CD14-positive monocyte (primary cell): ENCODE results near the gene WWOX. TPM values are rescaled to one million over a fixed set of nuclear protein-coding genes. Genes with fewer than 3 reads are reported as not detected.

ENCODE experiments used
- DNase-seq, 3 donors: peaks; one replicate each; pipeline ENCODE4 v3.0.0-alpha.2; 2011 to 2022
- H2AFZ ChIP-seq: 2 replicates; pipeline ENCODE4 v1.6.0; 2012; ENCODE audit warnings: mild to moderate bottlenecking, low read depth, low read length, inconsistent platforms; ENCODE audit not compliant: insufficient read depth, poor library complexity, severe bottlenecking
- H3K27ac ChIP-seq, 2 donors: 1 replicate in 1 of 2; 2 replicates in 1 of 2; pipeline ENCODE4 v1.5.1; 2012 to 2013; ENCODE audit warnings: low read length in 2 of 2, control low read depth in 1 of 2, inconsistent platforms in 1 of 2, low read depth in 1 of 2, mild to moderate bottlenecking in 1 of 2
- H3K27me3 ChIP-seq, 2 donors: one replicate each; pipeline versions ENCODE4 v1.6.0 to v1.6.1; 2011 to 2013; ENCODE audit warnings: low read length in 2 of 2; ENCODE audit not compliant: control insufficient read depth in 2 of 2, insufficient read depth in 2 of 2
- H3K36me3 ChIP-seq, 2 donors: replicated peaks in 1 of 2; 1 replicate in 1 of 2; 2 replicates in 1 of 2; pipeline versions ENCODE4 v1.5.1 to v1.6.1; 2012 to 2013; ENCODE audit warnings: low read length in 2 of 2, control low read depth in 1 of 2, inconsistent platforms in 1 of 2, mild to moderate bottlenecking in 1 of 2; ENCODE audit not compliant: insufficient read depth in 2 of 2, control insufficient read depth in 1 of 2
- H3K4me1 ChIP-seq, 2 donors: 1 replicate in 1 of 2; 2 replicates in 1 of 2; pipeline versions ENCODE4 v1.5.1 to v1.6.1; 2012 to 2013; ENCODE audit warnings: low read length in 2 of 2, control low read depth in 1 of 2, inconsistent platforms in 1 of 2, mild to moderate bottlenecking in 1 of 2, moderate library complexity in 1 of 2; ENCODE audit not compliant: insufficient read depth in 2 of 2, control insufficient read depth in 1 of 2
- H3K4me2 ChIP-seq: replicated peaks from 2 replicates; pipeline ENCODE3; 2012; ENCODE audit warnings: low read length, moderate library complexity, mild to moderate bottlenecking; ENCODE audit not compliant: poor library complexity, severe bottlenecking; ENCODE audit errors: extremely low read depth
- H3K4me3 ChIP-seq, 3 experiments: fragments of 200-600 bp in 1 of 3; sonication (generic) in 1 of 3; replicated peaks in 1 of 3; 1 replicate in 2 of 3; 2 replicates in 1 of 3; pipeline ENCODE4 v1.5.1; 2011 to 2013; ENCODE audit warnings: low read length in 3 of 3, mild to moderate bottlenecking in 3 of 3, control low read depth in 2 of 3, low read depth in 2 of 3, inconsistent platforms in 1 of 3, moderate library complexity in 1 of 3
- H3K79me2 ChIP-seq: 2 replicates; pipeline ENCODE4 v1.6.0; 2012; ENCODE audit warnings: mild to moderate bottlenecking, control low read depth, inconsistent platforms, low read length, moderate library complexity; ENCODE audit not compliant: insufficient read depth
- H3K9ac ChIP-seq: 2 replicates; pipeline ENCODE4 v1.6.0; 2017; ENCODE audit warnings: low read length, mild to moderate bottlenecking; ENCODE audit not compliant: insufficient read depth, poor library complexity, severe bottlenecking
- H3K9me3 ChIP-seq, 2 donors: replicated peaks in 1 of 2; 1 replicate in 1 of 2; 2 replicates in 1 of 2; pipeline versions ENCODE4 v1.5.1 to v1.6.1; 2012 to 2013; ENCODE audit warnings: low read length in 2 of 2, control low read depth in 1 of 2; ENCODE audit not compliant: control insufficient read depth in 1 of 2, insufficient read depth in 1 of 2
- H4K20me1 ChIP-seq: 2 replicates; pipeline ENCODE4 v1.6.0; 2012; ENCODE audit warnings: mild to moderate bottlenecking, low read length, control low read depth, moderate library complexity; ENCODE audit not compliant: insufficient read depth
- H3K27ac Mint-ChIP-seq, 7 donors: one replicate each; pipeline ENCODE4 v1.8.0; 2020; ENCODE audit warnings: mild to moderate bottlenecking in 7 of 7, mixed read lengths in 7 of 7, moderate library complexity in 6 of 7, inconsistent platforms in 2 of 7
- H3K27me3 Mint-ChIP-seq, 3 donors: one replicate each; pipeline ENCODE4 v1.8.0; 2021 to 2022; ENCODE audit warnings: low read depth in 3 of 3, mild to moderate bottlenecking in 3 of 3, mixed read lengths in 3 of 3, moderate library complexity in 3 of 3, inconsistent platforms in 1 of 3
- H3K36me3 Mint-ChIP-seq, 2 donors: one replicate each; pipeline ENCODE4 v1.8.0; 2020; ENCODE audit warnings: mixed read lengths in 2 of 2, inconsistent platforms in 1 of 2, mild to moderate bottlenecking in 1 of 2
- H3K4me1 Mint-ChIP-seq: one replicate; pipeline ENCODE4 v1.8.0; 2020; ENCODE audit warnings: mild to moderate bottlenecking, mixed read lengths
- H3K4me3 Mint-ChIP-seq, 2 donors: one replicate each; pipeline ENCODE4 v1.8.0; 2020; ENCODE audit warnings: mild to moderate bottlenecking in 2 of 2, mixed read lengths in 2 of 2, moderate library complexity in 1 of 2
- H3K9me3 Mint-ChIP-seq, 7 donors: one replicate each; pipeline ENCODE4 v1.8.0; 2020 to 2022; ENCODE audit warnings: mixed read lengths in 7 of 7, mild to moderate bottlenecking in 6 of 7, moderate library complexity in 6 of 7, inconsistent platforms in 2 of 7
- CTCF ChIP-seq: fragments of 200-600 bp; IDR thresholded peaks from one replicate; pipeline ENCODE4 v1.8.0; 2022; ENCODE audit warnings: antibody characterized with exemption, mild to moderate bottlenecking
- WGBS: methylation state at CpG from one replicate; pipeline ENCODE4 v1.1.5; 2013; ENCODE audit warnings: missing lambda C conversion rate; ENCODE audit not compliant: insufficient coverage; 5-methylcytosine and 5-hydroxymethylcytosine counted together
- intact Hi-C, 2 donors: fragments of 100-400 bp; cut with micrococcal nuclease; formaldehyde crosslinking; loops; one replicate each; pipeline versions ENCODE4 v1.15.0 to v1.15.1; 2023
- polyA plus RNA-seq, 3 donors: library from polyadenylated mRNA; depleted of rRNA in 1 of 3; unstranded in 2 of 3; stranded (reverse) in 1 of 3; fragments of 300-500 nt in 2 of 3; fragments of >200 nt in 1 of 3; fragmentation: Illumina TruSeq in 2 of 3; gene quantifications; 1 replicate in 2 of 3; 2 replicates in 1 of 3; pipeline ENCODE4 v1.2.3, GENCODE V29; 2012 to 2021

The WWOX gene
- polyA plus RNA-seq, 3 donors, result 4.0 to 7.0 (median 6.3) TPM

GRCh38 chr16:79062336-79062735 lies 962.9 kb downstream of the WWOX start:
- Histone ChIP-seq H3K4me2 (no peak overlapping the region), H3K9ac (no peak overlapping the region), H4K20me1 (no peaks in the 10 kb centered on the region), H3K9me3 (no peaks in the 10 kb centered on the region), H3K27me3 (no peaks in the 10 kb centered on the region), H3K27ac (no peak overlapping the region), H3K4me1 (no peaks in the 10 kb centered on the region), H3K4me3 (no peak overlapping the region), H3K36me3 (no peaks in the 10 kb centered on the region), H3K79me2 (no peaks in the 10 kb centered on the region), H2AFZ (no peak overlapping the region)
- Mint-ChIP-seq H3K36me3 (no peaks in the 10 kb centered on the region), H3K27me3 (peaks cover 0 to 8% (median 2%) of the 10 kb centered on the region in 3 donors), H3K4me1 (no peaks in the 10 kb centered on the region), H3K9me3 (no peaks in the 10 kb centered on the region), H3K27ac (no peak overlapping the region), H3K4me3 (no peak overlapping the region)
- TF ChIP-seq CTCF, result no peak
- 70% methylated on average over 2 of the region's 6 CpGs for WGBS
- intact Hi-C loops, result no loop called here
- no peak for DNase-seq

DNA sequence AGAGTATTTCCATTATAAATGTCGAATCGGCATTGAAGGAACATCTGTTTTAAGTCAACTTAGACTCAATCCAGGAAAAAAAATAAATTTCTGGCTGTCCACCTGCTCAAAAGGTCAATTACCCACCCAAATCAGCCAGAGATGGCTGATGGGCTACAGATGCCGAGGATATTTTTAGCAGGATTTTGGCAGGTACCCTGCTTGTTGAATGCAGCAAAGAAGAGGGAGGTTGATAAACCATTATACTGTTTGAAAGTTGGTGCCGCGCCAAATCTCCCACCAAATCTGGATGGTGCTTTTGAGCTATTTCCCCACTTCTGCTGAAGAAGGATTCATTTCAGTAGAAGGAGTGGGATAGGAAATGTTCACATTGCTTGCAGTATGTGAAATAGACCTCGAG lies 963.4 kb downstream of the WWOX start:
- Histone ChIP-seq H3K36me3 (no peaks in the 10 kb centered on the region), H4K20me1 (no peaks in the 10 kb centered on the region), H3K9me3 (no peaks in the 10 kb centered on the region), H3K9ac (no peak overlapping the region), H3K27me3 (no peaks in the 10 kb centered on the region), H3K27ac (no peak overlapping the region), H3K4me3 (no peak overlapping the region), H3K79me2 (no peaks in the 10 kb centered on the region), H3K4me1 (no peaks in the 10 kb centered on the region), H2AFZ (no peak overlapping the region), H3K4me2 (no peak overlapping the region)
- no peak for TF ChIP-seq CTCF
- Mint-ChIP-seq H3K9me3 (no peaks in the 10 kb centered on the region), H3K27ac (no peak overlapping the region), H3K4me3 (no peak overlapping the region), H3K36me3 (no peaks in the 10 kb centered on the region), H3K27me3 (peaks cover 0 to 8% (median 0%) of the 10 kb centered on the region in 3 donors), H3K4me1 (no peaks in the 10 kb centered on the region)
- 90% methylated on average over 5 of the region's 6 CpGs for WGBS
- no peak for DNase-seq
- intact Hi-C loops, result no loop called here
